SK-N-SH (cell line): ENCODE measurements around the gene TMOD2.

ENCODE experiments used
- CHD2 ChIP-seq: fragments of 150-350 bp; IDR thresholded peaks from 2 replicates; pipeline ENCODE4 v1.6.1; 2018; ENCODE audit warnings: low read length; ENCODE audit not compliant: partially characterized antibody
- CTCF ChIP-seq: fragments of 200-600 bp; sonication (generic); IDR thresholded peaks from 2 replicates; pipeline ENCODE4 v1.6.1; 2017; ENCODE audit warnings: antibody characterized with exemption, mild to moderate bottlenecking, moderate library complexity
- EP300 ChIP-seq, 2 experiments: IDR thresholded peaks; 2 replicates each; pipeline versions ENCODE4 v1.4.0 to v1.6.1; 2012; ENCODE audit warnings: borderline replicate concordance in 1 of 2, low read depth in 1 of 2, low read length in 1 of 2
- GATA2 ChIP-seq: sonication (generic); formaldehyde crosslinking; IDR thresholded peaks from 2 replicates; pipeline ENCODE4 v1.5.0; 2020; ENCODE audit warnings: mild to moderate bottlenecking, missing genetic modification reagents
- POLR2AphosphoS5 ChIP-seq: IDR thresholded peaks from 2 replicates; pipeline ENCODE4 v1.6.1; 2012; ENCODE audit warnings: low read depth, low read length
- RFX5 ChIP-seq: IDR thresholded peaks from 2 replicates; pipeline ENCODE4 v1.6.1; 2012; ENCODE audit warnings: mild to moderate bottlenecking, improper control_type of control experiment, low read length
- SIN3A ChIP-seq: IDR thresholded peaks from 2 replicates; pipeline ENCODE4 v1.6.1; 2012; ENCODE audit warnings: low read depth, mild to moderate bottlenecking, low read length, moderate library complexity, borderline replicate concordance
- TCF12 ChIP-seq: IDR thresholded peaks from 2 replicates; pipeline ENCODE4 v1.4.0; 2012
- USF2 ChIP-seq: fragments of 150-350 bp; IDR thresholded peaks from 2 replicates; pipeline ENCODE4 v1.6.1; 2017; ENCODE audit warnings: antibody characterized with exemption, low read length, low read depth, borderline replicate concordance
- YY1 ChIP-seq: IDR thresholded peaks from 2 replicates; pipeline ENCODE4 v1.4.0; 2012; ENCODE audit warnings: low read depth, mild to moderate bottlenecking
- TF ChIP-seq, protein P1 (sequence below): IDR thresholded peaks from 2 replicates; pipeline ENCODE4 v1.4.0; 2012; ENCODE audit warnings: low read depth, borderline replicate concordance

DNA sequence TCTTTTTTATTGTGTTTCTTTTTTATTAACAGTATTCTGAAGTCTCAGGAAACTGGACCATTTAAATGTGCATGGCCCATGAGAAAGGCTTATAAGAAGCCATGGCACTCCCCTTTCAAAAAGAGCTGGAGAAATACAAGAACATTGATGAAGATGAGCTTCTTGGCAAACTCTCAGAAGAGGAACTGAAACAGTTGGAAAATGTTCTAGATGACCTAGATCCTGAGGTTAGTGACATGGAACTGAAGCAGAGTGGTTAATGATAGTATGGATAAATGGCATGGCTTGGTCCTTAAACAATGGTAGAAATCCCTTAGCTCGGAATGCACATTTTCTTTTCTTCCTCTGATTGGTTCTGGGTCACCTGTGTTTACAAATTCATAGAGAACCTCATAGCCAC lies 14.9 kb downstream of the TMOD2 start:
- TF ChIP-seq RFX5 (no peak), USF2 (no peak), CTCF (no peak), CHD2 (no peak), GATA2 (CRISPR knock-in tag) (no peak), POLR2AphosphoS5 (no peak), YY1 (no peak), TCF12 (no peak), SIN3A (no peak), EP300 (IDR thresholded peaks at IDR 0.05; ENCODE audit: borderline replicate concordance in 1 of 2, low read depth in 1 of 2, low read length in 1 of 2) (no peak)
- TF ChIP-seq, protein P1, sequence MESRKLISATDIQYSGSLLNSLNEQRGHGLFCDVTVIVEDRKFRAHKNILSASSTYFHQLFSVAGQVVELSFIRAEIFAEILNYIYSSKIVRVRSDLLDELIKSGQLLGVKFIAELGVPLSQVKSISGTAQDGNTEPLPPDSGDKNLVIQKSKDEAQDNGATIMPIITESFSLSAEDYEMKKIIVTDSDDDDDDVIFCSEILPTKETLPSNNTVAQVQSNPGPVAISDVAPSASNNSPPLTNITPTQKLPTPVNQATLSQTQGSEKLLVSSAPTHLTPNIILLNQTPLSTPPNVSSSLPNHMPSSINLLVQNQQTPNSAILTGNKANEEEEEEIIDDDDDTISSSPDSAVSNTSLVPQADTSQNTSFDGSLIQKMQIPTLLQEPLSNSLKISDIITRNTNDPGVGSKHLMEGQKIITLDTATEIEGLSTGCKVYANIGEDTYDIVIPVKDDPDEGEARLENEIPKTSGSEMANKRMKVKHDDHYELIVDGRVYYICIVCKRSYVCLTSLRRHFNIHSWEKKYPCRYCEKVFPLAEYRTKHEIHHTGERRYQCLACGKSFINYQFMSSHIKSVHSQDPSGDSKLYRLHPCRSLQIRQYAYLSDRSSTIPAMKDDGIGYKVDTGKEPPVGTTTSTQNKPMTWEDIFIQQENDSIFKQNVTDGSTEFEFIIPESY: no peak
